HG02870 (cell line): ENCODE results near the gene MID1.

Experiments
- ATAC-seq: cut with Tn5 transposase; IDR thresholded peaks from one replicate; pipeline ENCODE4 v1.9.1; 2021; ENCODE audit warnings: mild to moderate bottlenecking, moderate library complexity; ENCODE audit not compliant: unreplicated experiment

MID1 gene

DNA sequence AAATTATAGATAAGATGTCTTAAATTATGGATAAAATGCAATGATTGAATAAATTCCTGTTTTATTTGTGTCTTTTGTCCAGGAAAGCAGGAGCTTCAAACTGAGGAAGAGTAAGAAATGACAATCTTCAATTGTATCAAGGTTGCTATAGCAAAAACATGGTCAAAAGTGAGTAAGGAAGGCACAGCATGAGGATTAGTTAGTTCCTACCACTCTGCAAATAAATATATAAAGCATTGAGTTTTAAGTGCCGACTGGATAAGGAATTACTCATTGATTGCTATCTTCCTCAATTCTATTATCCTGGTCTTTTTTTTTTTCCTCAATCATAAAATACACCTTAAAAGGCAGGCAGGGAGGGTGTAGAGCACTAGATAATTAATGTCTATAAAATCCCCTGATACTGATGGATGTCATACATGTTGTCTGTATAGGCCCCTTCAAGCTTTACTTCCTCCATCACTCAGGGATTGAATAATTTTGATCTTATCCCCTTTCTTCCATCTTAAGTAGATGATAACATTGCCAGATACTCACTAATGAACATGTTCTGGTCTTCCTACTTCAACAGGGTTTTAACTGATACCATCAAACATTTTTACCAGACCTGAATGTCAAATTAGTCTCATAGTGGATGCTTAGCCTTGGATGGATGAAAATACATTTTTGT, 86.6 kb downstream of the MID1 start:
- ATAC-seq = no peak

DNA sequence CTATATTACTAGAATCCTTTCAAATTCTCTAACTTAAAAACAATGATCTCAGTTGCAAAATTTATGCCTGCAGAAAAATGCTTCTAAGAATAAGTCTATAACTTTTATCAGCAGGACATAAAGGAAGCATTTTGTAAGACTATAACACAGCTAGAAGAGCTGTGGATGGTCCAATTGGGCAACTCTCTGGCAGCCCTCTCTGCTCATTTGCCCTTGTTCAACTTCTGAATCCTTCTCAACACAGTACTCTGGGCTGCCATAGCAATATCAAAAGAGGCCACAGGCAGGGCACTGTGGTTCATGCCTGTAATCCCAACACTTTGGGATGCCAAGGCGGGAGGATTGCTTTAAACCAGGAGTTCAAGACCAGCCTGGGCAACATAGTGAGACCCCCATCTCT, 88.5 kb downstream of the MID1 start:
- ATAC-seq = no peak

DNA sequence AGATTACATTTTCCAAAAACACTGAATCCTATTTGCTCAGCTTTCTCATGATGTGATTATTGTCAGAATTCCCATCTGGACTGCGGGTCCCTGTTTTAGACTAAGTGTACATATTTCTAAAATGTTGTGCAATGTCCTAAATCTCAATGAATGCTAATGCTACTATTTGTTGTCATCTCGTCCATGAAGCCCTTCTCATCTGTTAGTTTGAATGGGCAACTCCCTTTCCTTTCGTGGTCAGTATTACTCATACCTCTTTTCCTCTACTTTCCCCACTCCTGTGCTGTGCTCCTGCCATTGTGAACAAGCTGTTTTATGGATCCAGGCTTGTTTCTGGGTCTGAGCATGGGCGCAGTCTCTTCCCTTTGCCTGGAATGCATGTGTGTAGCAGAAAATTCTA, 91.0 kb downstream of the MID1 start:
- no peak for ATAC-seq

DNA sequence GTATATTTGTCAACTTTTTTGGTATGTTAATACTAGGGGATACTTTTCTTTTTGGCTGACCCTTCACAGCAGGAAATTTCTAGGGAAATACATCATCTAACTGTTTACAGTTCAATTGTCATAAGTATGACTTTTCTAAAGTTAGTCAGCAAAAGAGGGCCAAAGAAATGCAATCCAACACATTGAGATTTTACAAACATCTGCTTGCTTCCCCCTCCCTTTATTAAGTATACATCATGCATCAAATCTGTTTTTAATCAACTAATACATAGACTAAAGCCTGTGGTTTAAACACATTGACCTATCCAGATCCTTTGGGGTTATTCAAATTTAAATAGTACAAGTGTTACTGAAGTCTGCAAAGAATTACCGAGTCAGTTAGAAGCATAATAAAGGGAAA, 93.9 kb downstream of the MID1 start:
- no peak for ATAC-seq

DNA sequence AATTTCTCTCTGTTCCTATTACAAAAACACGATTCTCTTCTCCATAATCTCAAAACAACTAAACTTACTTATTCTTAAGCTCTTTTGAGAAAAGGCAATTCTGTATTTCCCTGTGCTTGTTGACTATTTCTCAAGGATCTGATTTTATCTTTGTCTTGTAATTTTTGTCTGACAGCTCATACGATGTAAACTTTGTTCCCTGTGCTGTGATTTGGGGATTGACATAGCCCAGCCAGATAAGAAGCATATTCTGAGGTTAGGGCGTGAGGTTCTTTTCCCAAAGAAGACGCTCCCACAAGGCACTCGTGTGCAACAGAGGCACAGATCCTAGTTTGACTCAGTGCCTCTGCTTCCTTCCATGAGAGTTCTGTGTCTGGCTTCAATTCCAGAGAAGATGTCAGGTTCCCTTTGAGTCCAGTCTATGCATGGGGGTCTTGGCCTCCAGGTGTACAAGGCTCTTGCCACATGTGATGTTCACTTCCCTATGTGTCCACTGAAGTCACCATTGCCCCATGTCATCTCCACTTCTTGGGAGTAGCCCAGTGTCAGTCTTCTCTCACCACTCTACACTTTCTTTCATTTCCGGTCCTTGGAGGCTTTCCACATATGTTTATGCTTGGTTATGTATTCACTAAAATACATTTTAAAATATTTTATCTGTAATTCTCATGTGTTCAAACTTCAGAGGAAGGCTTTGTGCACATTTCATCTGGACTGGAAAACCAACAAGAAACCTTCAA, 94.8 kb downstream of the MID1 start:
- ATAC-seq = no peak

DNA sequence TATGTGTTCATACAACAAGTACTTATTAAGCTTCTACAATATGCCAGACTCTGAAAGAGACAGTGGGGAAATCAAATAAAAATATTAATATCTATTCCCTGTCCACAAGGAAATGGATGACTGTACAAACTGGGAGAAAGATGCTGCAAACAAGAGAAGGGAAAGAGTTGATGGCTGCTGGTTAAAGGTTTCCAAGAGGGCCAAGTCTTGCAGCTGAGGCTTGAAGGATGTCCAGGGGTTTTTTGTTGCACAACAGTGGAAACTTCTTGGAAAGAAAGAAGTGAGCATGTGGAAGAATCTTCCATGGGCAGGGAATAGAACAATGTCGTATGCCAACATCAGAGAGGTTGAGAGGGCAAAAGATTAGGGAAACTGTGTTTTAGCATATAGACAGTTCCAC, 95.8 kb downstream of the MID1 start:
- ATAC-seq = no peak

DNA sequence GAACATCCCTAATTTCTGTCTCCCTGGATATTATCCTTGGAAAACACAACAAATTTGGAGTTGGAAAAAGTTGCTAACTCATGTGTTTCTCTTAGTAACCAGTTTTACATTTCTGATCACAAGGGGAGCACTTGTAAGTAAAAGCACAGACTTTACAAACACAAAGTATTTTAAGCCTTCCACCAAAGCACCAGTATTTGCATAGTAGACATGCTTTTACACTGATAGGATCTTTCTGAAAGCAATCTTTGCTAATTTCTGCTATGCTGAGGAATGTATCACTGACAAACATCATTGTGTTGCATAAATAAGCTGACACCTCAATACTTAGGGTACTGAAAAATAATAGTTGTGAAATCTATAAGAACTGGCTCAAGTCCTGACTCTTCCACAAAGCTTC, 100.6 kb downstream of the MID1 start:
- ATAC-seq = no peak

DNA sequence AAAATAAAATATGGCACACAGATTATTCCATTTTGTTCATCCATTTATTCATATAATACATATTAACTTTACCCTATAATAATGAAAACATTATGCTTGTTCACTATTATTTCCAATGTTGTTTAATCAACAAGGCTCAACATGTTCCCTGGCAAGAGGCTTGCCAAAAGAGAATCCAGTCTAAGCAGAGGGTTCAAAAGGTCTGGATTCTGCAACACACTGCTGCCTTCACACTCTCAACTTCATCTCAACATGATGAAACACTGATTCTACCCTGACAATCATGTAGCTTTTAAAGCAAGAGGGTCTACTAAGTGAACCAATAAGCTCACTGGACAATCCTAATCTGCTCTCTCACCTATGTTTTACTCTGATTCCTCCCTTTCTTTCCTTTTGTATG, 101.1 kb downstream of the MID1 start:
- no peak for ATAC-seq

DNA sequence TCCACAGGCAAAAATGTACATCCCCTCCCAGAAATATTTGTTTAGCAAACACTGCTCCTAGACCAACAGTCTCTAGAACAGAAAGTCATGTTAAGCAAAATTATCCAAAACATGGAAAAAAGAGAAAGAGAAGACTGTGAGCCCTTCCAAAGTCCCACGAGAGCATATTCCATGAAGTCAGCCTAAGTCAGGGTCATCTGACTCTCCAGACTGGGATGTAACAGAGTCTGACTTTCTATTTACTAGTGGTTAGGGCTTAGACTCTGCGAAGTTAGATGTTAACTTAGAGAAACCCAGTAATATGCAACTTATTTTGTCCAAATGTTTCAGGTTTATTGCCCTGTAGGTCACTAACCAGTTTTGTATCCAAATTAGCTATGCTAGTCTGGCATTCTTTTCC, 102.3 kb downstream of the MID1 start:
- ATAC-seq = no peak

DNA sequence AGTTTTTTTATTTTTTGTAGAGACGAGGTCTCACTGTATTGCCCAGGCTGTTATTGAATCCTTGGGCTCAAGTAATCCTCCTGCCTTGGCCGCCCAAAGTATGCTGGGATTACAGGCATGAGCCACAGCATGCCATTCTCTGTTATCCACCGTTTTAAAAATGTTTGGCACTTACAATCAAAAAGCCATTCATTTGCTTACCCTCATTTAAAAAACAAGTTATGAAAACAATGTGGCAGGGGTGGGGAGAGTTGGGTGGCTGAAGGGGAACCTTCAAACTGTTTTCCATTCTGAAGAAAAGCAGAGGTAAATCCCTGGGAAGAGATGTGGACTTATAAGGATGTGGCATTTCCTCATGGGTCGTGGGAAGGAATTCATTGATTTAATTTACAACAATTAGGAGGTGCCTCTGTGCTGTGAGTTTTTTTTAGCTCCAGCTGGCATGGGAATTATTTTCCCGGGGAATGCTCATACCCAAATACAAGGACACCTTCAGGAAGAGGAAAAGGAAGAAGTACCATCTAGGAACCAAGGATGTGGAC, 103.5 kb downstream of the MID1 start:
- ATAC-seq = no peak

DNA sequence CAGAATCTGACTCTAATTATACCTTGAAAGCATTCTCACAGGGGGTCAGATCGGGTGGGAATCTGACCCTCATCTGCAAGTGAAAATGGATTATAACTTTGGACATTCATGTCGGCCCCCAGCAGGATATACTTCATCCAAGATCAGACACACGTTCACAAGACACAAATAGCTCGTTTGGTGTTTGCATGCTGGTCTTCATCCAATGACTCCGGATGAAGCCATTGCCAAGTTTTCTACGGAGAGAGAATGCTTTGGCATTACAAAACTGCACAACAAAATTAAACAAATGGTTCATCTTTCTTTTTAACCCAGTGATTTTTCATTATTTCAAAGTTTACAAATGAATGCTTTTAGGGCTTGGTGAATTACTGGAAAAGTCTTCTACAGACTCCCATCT, 105.5 kb downstream of the MID1 start:
- ATAC-seq = no peak

DNA sequence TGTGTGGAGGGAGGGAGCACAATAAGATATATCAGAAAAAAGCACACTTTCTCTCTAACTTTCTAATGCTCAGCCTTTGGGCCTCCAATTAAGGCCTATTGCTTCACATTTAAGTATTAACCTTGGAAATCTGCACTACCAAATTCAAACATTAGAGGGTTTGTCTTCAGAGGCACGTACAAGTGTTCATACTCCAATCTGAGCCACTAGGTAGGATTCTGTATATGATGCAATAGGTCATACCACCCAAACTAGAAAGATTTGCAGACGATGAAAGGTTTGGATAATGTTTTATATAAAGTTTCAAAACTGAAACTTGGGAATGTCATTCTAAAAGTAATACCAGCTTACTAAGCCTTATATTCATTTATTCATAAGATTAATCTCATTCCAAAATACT, 106.4 kb downstream of the MID1 start:
- no peak for ATAC-seq

DNA sequence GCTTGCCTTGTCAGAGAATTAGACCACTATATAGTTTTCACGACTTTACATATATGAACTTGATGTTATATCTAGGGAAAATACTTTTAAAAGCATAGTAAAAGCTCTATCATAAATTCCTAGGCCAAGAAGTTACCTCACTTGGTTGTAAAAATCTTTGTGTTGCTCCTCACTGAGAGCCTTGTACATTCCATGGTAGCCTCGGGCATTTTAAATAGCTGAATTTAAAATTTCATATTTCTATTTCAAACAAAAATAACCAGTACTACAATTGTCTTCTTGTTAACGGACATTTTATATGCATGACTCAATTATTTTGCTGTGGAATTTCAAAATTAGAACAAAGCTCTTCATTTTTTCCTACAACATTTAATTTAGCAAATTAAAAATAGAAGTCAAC, 107.6 kb downstream of the MID1 start:
- no peak for ATAC-seq

DNA sequence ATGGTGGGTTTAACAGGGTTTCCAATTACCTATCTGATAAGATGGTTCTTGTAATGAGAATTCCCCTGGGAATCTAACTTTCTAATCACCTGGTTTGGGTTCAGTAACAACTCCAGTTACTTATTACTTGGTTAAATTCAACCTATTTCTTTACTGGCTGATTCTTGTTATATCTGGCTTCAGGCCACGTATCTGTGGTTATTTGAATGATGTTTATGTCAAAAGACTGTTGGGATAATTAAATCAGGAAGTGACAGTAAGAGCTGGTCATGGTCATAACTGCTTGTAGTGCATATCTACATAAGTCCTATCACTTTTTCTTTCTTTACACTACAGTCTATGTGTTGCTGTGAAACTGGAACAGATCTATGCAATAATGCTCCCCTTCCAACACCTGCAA, 108.1 kb downstream of the MID1 start:
- ATAC-seq = no peak

DNA sequence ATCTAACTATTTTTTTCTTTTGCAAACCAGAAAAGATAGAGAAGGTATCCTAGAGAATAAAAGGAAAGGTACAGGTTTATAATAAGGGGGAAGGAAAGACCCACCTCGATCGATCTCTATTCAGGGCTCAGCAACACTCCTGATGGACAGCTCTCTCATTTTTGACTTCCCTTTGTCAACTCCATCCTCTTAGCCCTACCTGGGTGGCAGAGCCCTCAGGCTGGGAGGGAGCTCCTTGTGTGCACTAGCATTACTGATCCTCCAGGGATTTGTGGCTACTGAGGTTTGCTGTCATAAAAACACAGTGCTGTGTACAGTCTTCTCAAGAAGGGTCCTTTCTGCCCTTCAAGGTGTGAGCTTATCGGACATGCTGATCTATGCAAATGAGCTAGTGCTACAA, 111.0 kb downstream of the MID1 start:
- ATAC-seq = no peak

DNA sequence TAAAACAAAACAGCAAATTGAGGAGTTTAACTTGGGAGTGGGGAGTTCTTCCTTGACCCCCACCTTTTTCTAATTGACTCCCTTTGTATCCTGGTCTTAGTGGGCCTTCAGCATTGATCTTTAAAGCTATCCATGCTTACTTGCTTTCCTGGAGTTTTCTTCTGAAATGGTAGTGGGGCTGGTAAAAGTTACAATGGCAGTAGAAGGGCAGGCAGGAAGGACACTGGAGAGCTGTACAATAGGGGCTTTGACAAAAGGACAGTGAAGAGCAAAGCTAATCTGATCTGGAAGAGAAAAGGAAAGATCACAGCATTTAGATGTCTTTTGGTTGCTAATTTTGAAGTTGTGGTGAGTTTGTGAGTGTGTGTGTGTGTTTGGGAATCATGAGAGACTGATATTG, 111.5 kb downstream of the MID1 start:
- ATAC-seq = no peak

DNA sequence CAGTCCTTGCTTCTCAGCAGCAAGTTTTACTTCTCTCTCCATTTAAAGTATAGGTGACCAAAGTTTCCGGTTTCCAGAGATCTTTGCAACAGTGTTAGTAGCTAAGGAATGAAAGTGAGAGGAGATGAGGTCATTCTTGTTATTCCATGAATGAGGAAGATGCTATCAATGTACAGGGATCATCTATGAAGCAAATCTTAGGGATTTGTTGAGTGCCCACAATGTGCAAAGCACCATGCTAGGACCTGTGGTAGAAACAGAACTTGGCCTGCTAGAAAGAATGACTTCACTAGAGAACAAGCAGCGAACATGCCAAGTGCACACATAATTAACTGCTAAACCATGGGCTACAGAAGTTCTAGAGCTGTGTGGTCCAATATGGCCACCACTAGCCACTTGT, 112.5 kb downstream of the MID1 start:
- no peak for ATAC-seq

DNA sequence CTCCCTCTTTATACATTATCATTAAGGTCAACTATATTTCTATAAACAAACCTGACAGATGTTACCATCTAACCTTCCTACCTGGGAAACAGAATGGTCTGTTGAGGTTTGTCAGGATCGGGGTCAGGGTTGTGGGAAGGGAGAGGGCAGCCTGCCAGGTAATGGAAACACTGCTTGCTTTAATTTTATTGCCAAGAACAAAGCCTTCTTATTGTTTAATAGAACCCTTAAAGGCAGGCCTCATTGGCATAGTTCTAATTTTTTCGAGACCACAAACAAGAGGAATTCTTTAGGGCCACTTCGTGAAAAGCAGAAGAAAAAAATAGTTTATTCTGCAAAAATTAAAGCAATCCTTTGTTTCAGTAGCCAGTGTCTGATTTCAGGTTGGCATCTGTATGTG, 113.2 kb downstream of the MID1 start:
- no peak for ATAC-seq

DNA sequence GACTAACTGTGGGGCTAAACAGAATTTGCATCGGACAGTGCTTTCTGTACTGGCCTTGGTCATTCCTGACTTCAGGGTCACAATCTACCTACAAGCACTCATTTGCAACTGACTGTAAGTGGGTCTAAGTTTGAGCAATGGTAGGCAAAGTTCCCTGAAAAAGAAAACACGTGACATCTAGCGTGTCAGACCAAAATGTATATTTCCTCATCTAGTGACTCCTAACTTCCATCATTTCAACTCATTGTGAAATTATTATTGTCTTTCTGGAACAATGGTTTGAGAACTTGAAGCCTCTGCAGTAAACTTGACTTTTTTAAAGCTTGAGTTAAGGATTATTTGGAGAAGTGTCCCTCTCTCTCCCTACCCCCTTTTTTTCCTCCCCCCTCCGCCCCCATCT, 113.6 kb downstream of the MID1 start:
- no peak for ATAC-seq

DNA sequence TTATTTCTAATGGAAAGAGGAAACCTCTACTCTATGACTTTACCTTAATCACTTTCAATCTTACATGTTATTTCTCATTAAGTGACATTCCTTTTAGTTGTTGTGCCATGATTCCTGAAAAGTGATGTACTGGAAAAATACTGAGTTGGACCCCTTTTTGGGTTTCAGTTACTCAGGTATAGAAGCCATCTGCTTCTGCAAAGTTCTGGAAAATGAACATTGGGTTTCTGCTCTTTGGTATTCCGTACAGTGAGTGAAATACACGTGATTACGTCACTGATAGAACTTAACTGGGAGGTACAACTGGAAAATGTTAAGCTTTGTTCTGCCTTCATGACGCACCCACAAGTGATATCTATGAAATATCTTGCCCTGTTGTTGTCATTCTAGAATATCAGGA, 114.7 kb downstream of the MID1 start:
- ATAC-seq = no peak

DNA sequence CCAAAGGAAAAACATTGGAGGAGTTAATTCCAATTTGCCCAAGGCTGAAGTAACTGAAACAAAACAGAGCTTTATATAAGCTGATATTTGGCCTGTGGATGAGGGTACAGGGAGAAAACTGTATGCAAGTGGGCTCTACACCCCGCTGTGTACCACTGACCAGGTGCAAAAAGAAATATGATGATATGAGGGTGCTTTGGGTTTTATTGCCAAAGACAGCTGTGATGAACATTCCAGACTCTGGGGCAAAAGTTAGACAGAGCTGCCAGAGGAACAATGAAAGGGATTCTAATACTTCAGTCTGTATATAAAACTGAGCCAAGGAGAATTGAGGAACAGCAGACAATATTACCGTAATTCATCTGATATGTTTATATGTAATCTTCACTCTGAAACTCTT, 117.4 kb downstream of the MID1 start:
- ATAC-seq = no peak

DNA sequence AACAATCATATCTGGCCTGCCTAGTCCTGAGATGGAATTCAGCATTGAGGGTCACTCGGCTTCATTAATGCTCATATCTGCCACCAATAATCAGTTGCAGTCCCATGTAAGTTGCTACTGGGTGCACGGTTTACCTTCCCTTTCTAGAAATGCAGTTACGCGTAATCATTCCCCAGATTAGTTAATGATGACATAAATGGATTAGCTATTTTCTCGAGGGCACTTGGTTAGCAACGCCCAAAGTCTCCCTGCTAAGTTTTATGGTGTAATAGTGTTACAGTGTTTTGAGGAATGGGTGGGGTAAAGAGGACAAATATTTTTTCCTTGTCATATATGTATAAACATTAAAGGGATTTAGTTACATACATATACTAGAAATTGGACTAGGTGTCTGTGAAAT, 118.8 kb downstream of the MID1 start:
- no peak for ATAC-seq
